Ovary (tissue), 3 donors: ENCODE data around the gene GALNT8.

Experiments used
- CTCF ChIP-seq, 3 donors: fragments of 450-650 bp in 2 of 3; fragments of 200-600 bp in 1 of 3; IDR thresholded peaks; one replicate each; pipeline versions ENCODE4 v1.5.1 to v1.8.0; 2016 to 2022; ENCODE audit warnings: antibody characterized with exemption in 3 of 3, mild to moderate bottlenecking in 1 of 3
- EP300 ChIP-seq: sonication (generic); formaldehyde crosslinking; IDR thresholded peaks from one replicate; pipeline ENCODE4 v1.6.1; 2017; ENCODE audit warnings: antibody characterized with exemption
- POLR2A ChIP-seq: fragments of 450-650 bp; IDR thresholded peaks from one replicate; pipeline ENCODE4 v1.6.1; 2017; ENCODE audit warnings: antibody characterized with exemption, mild to moderate bottlenecking, moderate library complexity
- donor health status: DM: no; HTN: no; CAD: no.

DNA sequence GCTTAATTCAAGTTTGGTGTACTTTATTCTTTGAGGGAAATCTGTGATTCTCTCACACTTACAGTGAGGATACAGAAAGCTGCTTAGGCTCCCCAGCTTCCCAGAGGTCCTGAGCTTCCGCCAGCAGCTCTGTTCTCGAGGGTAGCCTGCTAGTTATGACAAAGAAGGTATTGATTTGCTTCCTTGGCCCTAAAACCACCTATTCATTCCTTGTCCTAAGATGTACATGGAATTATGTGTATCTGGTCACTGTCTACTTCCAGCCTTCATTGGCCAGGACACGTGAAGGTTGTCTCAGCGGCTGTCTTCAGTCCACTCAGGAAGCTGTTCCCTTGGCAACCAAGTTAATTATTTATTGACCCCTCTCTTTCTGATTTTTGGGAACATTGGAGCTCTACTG is 55.7 kb downstream of the GALNT8 start:
- TF ChIP-seq CTCF (IDR thresholded peaks at IDR 0.05): no peak
- no peak for TF ChIP-seq POLR2A
- no peak for TF ChIP-seq EP300
